H9 (cell line): ENCODE results near the gene PLK2. TPM values are rescaled to one million over a fixed set of nuclear protein-coding genes. Genes with fewer than 3 reads are reported as not detected.

Experiments
- DNase-seq: peaks from one replicate; pipeline ENCODE4 v3.0.0-alpha.2; 2017
- H2AFZ ChIP-seq: one replicate; pipeline ENCODE4 v1.6.1; 2013; ENCODE audit warnings: mild to moderate bottlenecking, low read length, control low read depth, moderate library complexity
- H2AK5ac ChIP-seq: 2 replicates; pipeline ENCODE4 v1.6.1; 2013; ENCODE audit warnings: low read length, control low read depth, mixed read lengths; ENCODE audit not compliant: insufficient read length
- H2BK120ac ChIP-seq: one replicate; pipeline ENCODE4 v1.6.1; 2013; ENCODE audit warnings: low read depth, mild to moderate bottlenecking, low read length, control low read depth, inconsistent platforms; ENCODE audit not compliant: poor library complexity, severe bottlenecking
- H2BK12ac ChIP-seq: 2 replicates; pipeline ENCODE4 v1.6.1; 2013; ENCODE audit warnings: low read length, control low read depth, mixed read lengths, low read depth; ENCODE audit not compliant: insufficient read length
- H2BK15ac ChIP-seq: 2 replicates; pipeline ENCODE4 v1.6.1; 2013; ENCODE audit warnings: low read depth, low read length, control low read depth
- H2BK20ac ChIP-seq: one replicate; pipeline ENCODE4 v1.6.1; 2013; ENCODE audit warnings: low read depth, mild to moderate bottlenecking, low read length, control low read depth, inconsistent platforms; ENCODE audit not compliant: poor library complexity, severe bottlenecking
- H2BK5ac ChIP-seq: 2 replicates; pipeline ENCODE4 v1.6.1; 2013; ENCODE audit warnings: low read length, control low read depth, mixed read lengths; ENCODE audit not compliant: insufficient read length
- H3K14ac ChIP-seq: 2 replicates; pipeline ENCODE4 v1.6.1; 2013; ENCODE audit warnings: low read length, control low read depth; ENCODE audit not compliant: insufficient read depth
- H3K18ac ChIP-seq: 2 replicates; pipeline ENCODE4 v1.6.1; 2013; ENCODE audit warnings: low read depth, mild to moderate bottlenecking, mixed read lengths, low read length, control low read depth; ENCODE audit not compliant: insufficient read length
- H3K23ac ChIP-seq: 2 replicates; pipeline ENCODE4 v1.6.1; 2013; ENCODE audit warnings: low read length, control low read depth, mixed read lengths, low read depth; ENCODE audit not compliant: insufficient read length
- H3K23me2 ChIP-seq: 2 replicates; pipeline ENCODE4 v1.6.1; 2013; ENCODE audit warnings: low read depth, mild to moderate bottlenecking, mixed read lengths, low read length, control low read depth; ENCODE audit not compliant: insufficient read length, poor library complexity, severe bottlenecking
- H3K27ac ChIP-seq: 2 replicates; pipeline ENCODE4 v1.5.1; 2013; ENCODE audit warnings: low read length, control low read depth, mixed read lengths, low read depth; ENCODE audit not compliant: insufficient read length
- H3K27me3 ChIP-seq: 2 replicates; pipeline ENCODE4 v1.6.1; 2013; ENCODE audit warnings: low read length, control low read depth, inconsistent platforms; ENCODE audit not compliant: insufficient read depth
- H3K4ac ChIP-seq: 2 replicates; pipeline ENCODE4 v1.6.1; 2013; ENCODE audit warnings: low read depth, mild to moderate bottlenecking, control low read depth, inconsistent platforms, low read length, moderate library complexity
- H3K4me1 ChIP-seq: 2 replicates; pipeline ENCODE4 v1.6.1; 2013; ENCODE audit warnings: low read length, control low read depth, inconsistent platforms; ENCODE audit not compliant: insufficient read depth
- H3K4me2 ChIP-seq: 2 replicates; pipeline ENCODE4 v1.6.1; 2013; ENCODE audit warnings: low read length, control low read depth, mixed read lengths; ENCODE audit not compliant: insufficient read length, insufficient read depth
- H3K56ac ChIP-seq: 2 replicates; pipeline ENCODE4 v1.6.1; 2013; ENCODE audit warnings: low read depth, mild to moderate bottlenecking, mixed read lengths, low read length, control low read depth; ENCODE audit not compliant: insufficient read length
- H3K79me1 ChIP-seq: 2 replicates; pipeline ENCODE4 v1.6.1; 2013; ENCODE audit warnings: low read depth, mild to moderate bottlenecking, moderate library complexity, low read length, control low read depth, inconsistent platforms; ENCODE audit not compliant: insufficient read depth, poor library complexity, severe bottlenecking
- H3K79me2 ChIP-seq: 2 replicates; pipeline ENCODE4 v1.6.1; 2013; ENCODE audit warnings: low read length, control low read depth, inconsistent platforms; ENCODE audit not compliant: insufficient read depth
- H3K9ac ChIP-seq: 2 replicates; pipeline ENCODE4 v1.6.1; 2013; ENCODE audit warnings: low read length, control low read depth, mixed read lengths; ENCODE audit not compliant: insufficient read length; ENCODE audit errors: extremely low read depth
- H3K9me3 ChIP-seq: one replicate; pipeline ENCODE4 v1.6.1; 2013; ENCODE audit warnings: low read depth, low read length, inconsistent platforms; ENCODE audit not compliant: control insufficient read depth
- H3T11ph ChIP-seq: one replicate; pipeline ENCODE4 v1.6.1; 2013; ENCODE audit warnings: mild to moderate bottlenecking, low read length, control low read depth, inconsistent platforms
- H4K20me1 ChIP-seq: one replicate; pipeline ENCODE4 v1.6.1; 2013; ENCODE audit not compliant: control insufficient read depth, insufficient read length, insufficient read depth
- H4K5ac ChIP-seq: 2 replicates; pipeline ENCODE4 v1.6.1; 2013; ENCODE audit warnings: low read depth, mild to moderate bottlenecking, mixed read lengths, low read length, control low read depth; ENCODE audit not compliant: insufficient read length
- H4K8ac ChIP-seq: replicated peaks from 2 replicates; pipeline ENCODE4 v1.6.1; 2013; ENCODE audit warnings: low read length, control low read depth, mixed read lengths, low read depth; ENCODE audit not compliant: insufficient read length
- H4K91ac ChIP-seq: 2 replicates; pipeline ENCODE4 v1.6.1; 2013; ENCODE audit warnings: low read depth, mild to moderate bottlenecking, moderate library complexity, mixed read lengths, low read length, control low read depth; ENCODE audit not compliant: insufficient read length
- H3K27ac Mint-ChIP-seq, 3 experiments: 2 replicates in 2 of 3; 3 replicates in 1 of 3; pipeline ENCODE4 v1.8.0; 2020 to 2021; ENCODE audit warnings: mixed read lengths in 3 of 3, mild to moderate bottlenecking in 1 of 3, moderate library complexity in 1 of 3
- H3K27me3 Mint-ChIP-seq: 2 replicates; pipeline ENCODE4 v1.8.0; 2021; ENCODE audit warnings: low read depth, mild to moderate bottlenecking, moderate library complexity, mixed read lengths
- H3K36me3 Mint-ChIP-seq, 3 experiments: 2 replicates in 2 of 3; 3 replicates in 1 of 3; pipeline ENCODE4 v1.8.0; 2020 to 2021; ENCODE audit warnings: low read depth in 3 of 3, mixed read lengths in 3 of 3; ENCODE audit not compliant: insufficient read depth in 1 of 3
- H3K4me1 Mint-ChIP-seq, 2 experiments: 2 replicates each; pipeline ENCODE4 v1.8.0; 2020; ENCODE audit warnings: mixed read lengths in 2 of 2
- H3K4me3 Mint-ChIP-seq, 2 experiments: 2 replicates in 1 of 2; 3 replicates in 1 of 2; pipeline ENCODE4 v1.8.0; 2020 to 2021; ENCODE audit warnings: mild to moderate bottlenecking in 2 of 2, mixed read lengths in 2 of 2, moderate library complexity in 1 of 2
- H3K9me3 Mint-ChIP-seq, 2 experiments: 2 replicates in 1 of 2; 3 replicates in 1 of 2; pipeline ENCODE4 v1.8.0; 2020; ENCODE audit warnings: mild to moderate bottlenecking in 2 of 2, mixed read lengths in 2 of 2, moderate library complexity in 1 of 2
- CTCF ChIP-seq: fragments of 200-600 bp; sonication (generic); conservative IDR thresholded peaks from 3 replicates; pipeline ENCODE4 v1.8.0; 2021; ENCODE audit warnings: antibody characterized with exemption, mild to moderate bottlenecking
- WGBS: extraction: QIAGEN DNeasy Blood & Tissue Kit; methylation state at CpG from one replicate; pipeline ENCODE4 v1.1.7; 2013; ENCODE audit warnings: missing lambda C conversion rate, low lambda C conversion rate, mixed read lengths; ENCODE audit not compliant: insufficient read length; ENCODE audit errors: extremely low coverage; 5-methylcytosine and 5-hydroxymethylcytosine counted together
- total RNA-seq: library from RNA; stranded (reverse); gene quantifications from 2 replicates; pipeline ENCODE4 v1.2.1, GENCODE V29; 2021

Gene PLK2
- total RNA-seq, 1 experiment from 2014 or later = 26.2 TPM

- WGBS = no CpG with 5 or more reads among the region's 2 CpGs
- Histone ChIP-seq H3K27ac (no peak overlapping the region), H3K14ac (no peak overlapping the region), H3K4ac (no peak overlapping the region), H3K23me2 (no peaks in the 10 kb centered on the region), H3K9ac (no peak overlapping the region), H2BK120ac (no peak overlapping the region), H2BK12ac (no peak overlapping the region), H4K5ac (no peak overlapping the region), H3K27me3 (no peaks in the 10 kb centered on the region), H3K23ac (no peak overlapping the region), H3K4me2 (no peak overlapping the region), H3K9me3 (no peaks in the 10 kb centered on the region), H3K18ac (no peak overlapping the region), H3T11ph (no peak overlapping the region), H3K4me1 (no peaks in the 10 kb centered on the region), H2BK5ac (no peak overlapping the region), H3K79me2 (no peaks in the 10 kb centered on the region), H4K91ac (no peak overlapping the region), H3K56ac (no peak overlapping the region), H2AK5ac (no peak overlapping the region), H3K79me1 (no peaks in the 10 kb centered on the region), H2AFZ (no peak overlapping the region), H4K8ac (no peak overlapping the region), H2BK20ac (no peak overlapping the region), H4K20me1 (no peaks in the 10 kb centered on the region), H2BK15ac (no peak overlapping the region)
- H3K27ac Mint-ChIP-seq = no peak overlapping the region
- no peaks in the 10 kb centered on the region for H3K4me1 Mint-ChIP-seq
- no peak for TF ChIP-seq CTCF
- peaks cover 7 to 9% of the 10 kb centered on the region in 2 experiments; a peak in 3 of 5 replicates for H3K9me3 Mint-ChIP-seq
- peaks cover 0 to 14% (median 11%) of the 10 kb centered on the region in 3 experiments; a peak in 4 of 7 replicates for H3K36me3 Mint-ChIP-seq
- H3K4me3 Mint-ChIP-seq = no peak overlapping the region
- no peaks in the 10 kb centered on the region for H3K27me3 Mint-ChIP-seq
- no peak for DNase-seq
Observed at GRCh38 chr5:58447226-58447625, 12.7 kb downstream of the PLK2 start.
